Gastroesophageal sphincter (tissue), 3 donors: Measurements from ENCODE around the gene VRK3.
"Not testable (repeated sequence)": the region's sequence is repeated elsewhere in the genome, so short reads cannot be mapped to it uniquely, and the experiment has no call there.

Experiments
- POLR2AphosphoS5 ChIP-seq: sonication (generic); formaldehyde crosslinking; IDR thresholded peaks from one replicate; pipeline ENCODE4 v1.6.1; 2017; ENCODE audit warnings: antibody characterized with exemption
- TF ChIP-seq, protein P1 (sequence below), 4 experiments: fragments of 200-600 bp in 2 of 4; fragments of 450-650 bp in 2 of 4; sonication (generic) in 1 of 4; IDR thresholded peaks; one replicate each; pipeline ENCODE4 v1.5.1; 2017 to 2019; ENCODE audit warnings: antibody characterized with exemption in 4 of 4, mild to moderate bottlenecking in 2 of 4, moderate library complexity in 2 of 4

DNA sequence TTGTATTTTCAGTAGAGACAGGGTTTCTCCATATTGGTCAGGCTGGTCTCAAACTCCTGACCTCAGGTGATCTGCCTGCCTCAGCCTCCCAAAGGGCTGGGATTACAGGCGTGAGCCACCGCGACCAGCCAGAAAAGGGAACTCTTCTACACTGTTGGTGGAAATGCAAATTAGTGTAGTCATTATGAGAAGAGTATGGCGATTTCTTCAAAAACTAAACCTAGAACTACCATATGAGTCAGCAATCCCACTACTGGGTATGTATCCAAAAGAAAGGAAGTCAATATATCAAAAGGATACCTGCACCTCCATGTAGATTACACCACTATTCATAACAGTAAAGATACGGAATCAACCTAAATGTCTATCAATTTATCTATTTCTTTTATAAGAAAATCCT, 80.6 kb downstream of the VRK3 start:
- TF ChIP-seq, protein P1, sequence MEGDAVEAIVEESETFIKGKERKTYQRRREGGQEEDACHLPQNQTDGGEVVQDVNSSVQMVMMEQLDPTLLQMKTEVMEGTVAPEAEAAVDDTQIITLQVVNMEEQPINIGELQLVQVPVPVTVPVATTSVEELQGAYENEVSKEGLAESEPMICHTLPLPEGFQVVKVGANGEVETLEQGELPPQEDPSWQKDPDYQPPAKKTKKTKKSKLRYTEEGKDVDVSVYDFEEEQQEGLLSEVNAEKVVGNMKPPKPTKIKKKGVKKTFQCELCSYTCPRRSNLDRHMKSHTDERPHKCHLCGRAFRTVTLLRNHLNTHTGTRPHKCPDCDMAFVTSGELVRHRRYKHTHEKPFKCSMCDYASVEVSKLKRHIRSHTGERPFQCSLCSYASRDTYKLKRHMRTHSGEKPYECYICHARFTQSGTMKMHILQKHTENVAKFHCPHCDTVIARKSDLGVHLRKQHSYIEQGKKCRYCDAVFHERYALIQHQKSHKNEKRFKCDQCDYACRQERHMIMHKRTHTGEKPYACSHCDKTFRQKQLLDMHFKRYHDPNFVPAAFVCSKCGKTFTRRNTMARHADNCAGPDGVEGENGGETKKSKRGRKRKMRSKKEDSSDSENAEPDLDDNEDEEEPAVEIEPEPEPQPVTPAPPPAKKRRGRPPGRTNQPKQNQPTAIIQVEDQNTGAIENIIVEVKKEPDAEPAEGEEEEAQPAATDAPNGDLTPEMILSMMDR (IDR thresholded peaks at IDR 0.05), result not testable (repeated sequence)
- TF ChIP-seq POLR2AphosphoS5, result not testable (repeated sequence)
